Smooth muscle cell (in vitro differentiated cells): ENCODE data around the gene VGF. TPM values are rescaled to one million over a fixed set of nuclear protein-coding genes. Genes with fewer than 3 reads are reported as not detected.

Experiments used
- DNase-seq: peaks from one replicate; lab custom pipeline; 2025; ENCODE audit not compliant: unreplicated experiment; lab: John Stamatoyannopoulos, UW
- H2AFZ ChIP-seq: fragments of 200-600 bp; sonication (generic); 2 replicates; pipeline ENCODE4 v1.6.0; 2016; ENCODE audit warnings: antibody characterized with exemption, low read depth, mild to moderate bottlenecking
- H3F3A ChIP-seq: fragments of 200-600 bp; sonication (generic); 2 replicates; pipeline ENCODE4 v1.6.0; 2017; ENCODE audit warnings: antibody characterized with exemption, low read depth
- H3K27ac ChIP-seq: fragments of 200-600 bp; sonication (generic); 2 replicates; pipeline ENCODE4 v1.5.1; 2016; ENCODE audit warnings: low read depth, mild to moderate bottlenecking
- H3K27me3 ChIP-seq: fragments of 200-600 bp; sonication (generic); 2 replicates; pipeline ENCODE4 v1.6.1; 2016; ENCODE audit warnings: low read depth, mild to moderate bottlenecking
- H3K36me3 ChIP-seq: fragments of 200-600 bp; sonication (generic); 2 replicates; pipeline ENCODE4 v1.5.1; 2016; ENCODE audit warnings: low read depth
- H3K4me1 ChIP-seq: fragments of 200-600 bp; sonication (generic); 2 replicates; pipeline ENCODE4 v1.5.1; 2016; ENCODE audit warnings: low read depth
- H3K4me2 ChIP-seq: fragments of 200-600 bp; sonication (generic); 2 replicates; pipeline ENCODE4 v1.6.0; 2016; ENCODE audit warnings: mild to moderate bottlenecking
- H3K4me3 ChIP-seq: fragments of 200-600 bp; sonication (generic); 2 replicates; pipeline ENCODE4 v1.5.1; 2016; ENCODE audit warnings: mild to moderate bottlenecking
- H3K79me2 ChIP-seq: fragments of 200-600 bp; sonication (generic); 2 replicates; pipeline ENCODE4 v1.6.0; 2016; ENCODE audit warnings: low read depth, mild to moderate bottlenecking
- H3K9ac ChIP-seq: fragments of 200-600 bp; sonication (generic); 2 replicates; pipeline ENCODE4 v1.6.0; 2016; ENCODE audit warnings: low read depth
- H3K9me3 ChIP-seq: fragments of 200-600 bp; sonication (generic); replicated peaks from 2 replicates; pipeline ENCODE4 v1.5.1; 2016; ENCODE audit warnings: low read depth
- H4K20me1 ChIP-seq: fragments of 200-600 bp; sonication (generic); 2 replicates; pipeline ENCODE4 v1.6.0; 2016; ENCODE audit warnings: low read depth
- CTCF ChIP-seq: fragments of 200-600 bp; sonication (generic); IDR thresholded peaks from 2 replicates; pipeline ENCODE4 v1.5.1; 2017; ENCODE audit warnings: borderline replicate concordance, mild to moderate bottlenecking, antibody characterized with exemption; ENCODE audit not compliant: insufficient read depth, poor library complexity, severe bottlenecking
- WGBS: methylation state at CpG from one replicate; pipeline ENCODE4 v1.1.7; 2016; ENCODE audit warnings: low lambda C conversion rate; 5-methylcytosine and 5-hydroxymethylcytosine counted together
- polyA plus RNA-seq: library from polyadenylated mRNA; unstranded; fragments of >200 nt; fragmentation: Nextera tagmentation; extraction: Ambion mirVana; gene quantifications from 2 replicates; pipeline ENCODE4 v1.2.1, GENCODE V29; 2016
- total RNA-seq: library from RNA; depleted of rRNA; stranded (reverse); fragments of >200 nt; gene quantifications from 2 replicates; pipeline ENCODE4 v1.2.3, GENCODE V29; 2014

The VGF gene
- total and polyA plus RNA-seq, 2 experiments from 2014 or later = 0.25 to 0.85 TPM

GRCh38 chr7:101186844-101187428 lies 21.6 kb upstream of the VGF start:
- TF ChIP-seq CTCF = no peak
- Histone ChIP-seq H3K4me1 (no peaks in the 10 kb centered on the region), H3K27ac (no peak overlapping the region), H3K36me3 (no peaks in the 10 kb centered on the region), H3K4me3 (no peak overlapping the region), H3K9ac (no peak overlapping the region), H3F3A (peaks cover 10% of the 10 kb centered on the region), H3K79me2 (no peaks in the 10 kb centered on the region), H3K27me3 (no peaks in the 10 kb centered on the region), H2AFZ (no peak overlapping the region), H4K20me1 (no peaks in the 10 kb centered on the region), H3K4me2 (no peak overlapping the region), H3K9me3 (no peaks in the 10 kb centered on the region)
- no peak for DNase-seq
- WGBS = 94% methylated on average over 4 of the region's 4 CpGs

- H3K4me2 ChIP-seq = no peak overlapping the region
- no peak for TF ChIP-seq CTCF
- no peaks in the 10 kb centered on the region for H4K20me1 ChIP-seq
- no peaks in the 10 kb centered on the region for H3K79me2 ChIP-seq
- H3K27me3 ChIP-seq = peaks cover 3% of the 10 kb centered on the region
- H3F3A ChIP-seq = peaks cover 10% of the 10 kb centered on the region
- H2AFZ ChIP-seq = no peak overlapping the region
- no peaks in the 10 kb centered on the region for H3K4me1 ChIP-seq
- 88% methylated on average over 6 of the region's 6 CpGs for WGBS
- H3K4me3 ChIP-seq = no peak overlapping the region
- no peak overlapping the region for H3K27ac ChIP-seq
- H3K9me3 ChIP-seq = no peaks in the 10 kb centered on the region
- no peaks in the 10 kb centered on the region for H3K36me3 ChIP-seq
- H3K9ac ChIP-seq = no peak overlapping the region
- no peak for DNase-seq
Observed at GRCh38 chr7:101186194-101186593, 20.8 kb upstream of the VGF start.

GRCh38 chr7:101185258-101185839 lies 20.0 kb upstream of the VGF start:
- 45% methylated on average over 5 of the region's 5 CpGs for WGBS
- DNase-seq = no peak

More at GRCh38 chr7:101185258-101185839, 20.0 kb upstream of the VGF start:
- H3K4me1 ChIP-seq = peaks cover under 1% of the 10 kb centered on the region
- peak overlapping the region; percentile 59 for H3K4me2 ChIP-seq
- H3K4me3 ChIP-seq = no peak overlapping the region
- no peaks in the 10 kb centered on the region for H4K20me1 ChIP-seq
- TF ChIP-seq CTCF = no peak
- no peak overlapping the region for H2AFZ ChIP-seq
- H3K27ac ChIP-seq = peak overlapping the region; percentile 19
- peaks cover 10% of the 10 kb centered on the region for H3F3A ChIP-seq
- no peaks in the 10 kb centered on the region for H3K9me3 ChIP-seq
- H3K9ac ChIP-seq = no peak overlapping the region
- H3K27me3 ChIP-seq = peaks cover 12% of the 10 kb centered on the region
- H3K36me3 ChIP-seq = no peaks in the 10 kb centered on the region
- H3K79me2 ChIP-seq = no peaks in the 10 kb centered on the region
